HG03066 (cell line): Measurements from ENCODE around the gene RPRD1B.
"Not testable (repeated sequence)": the region's sequence is repeated elsewhere in the genome, so short reads cannot be mapped to it uniquely, and the experiment has no call there.

Experiments
- ATAC-seq: cut with Tn5 transposase; IDR thresholded peaks from one replicate; pipeline ENCODE4 v1.9.1; 2021; ENCODE audit warnings: low read depth; ENCODE audit not compliant: unreplicated experiment

RPRD1B gene

GRCh38 chr20:38000293-38000692, 33.3 kb upstream of the RPRD1B start:
- no peak for ATAC-seq

DNA sequence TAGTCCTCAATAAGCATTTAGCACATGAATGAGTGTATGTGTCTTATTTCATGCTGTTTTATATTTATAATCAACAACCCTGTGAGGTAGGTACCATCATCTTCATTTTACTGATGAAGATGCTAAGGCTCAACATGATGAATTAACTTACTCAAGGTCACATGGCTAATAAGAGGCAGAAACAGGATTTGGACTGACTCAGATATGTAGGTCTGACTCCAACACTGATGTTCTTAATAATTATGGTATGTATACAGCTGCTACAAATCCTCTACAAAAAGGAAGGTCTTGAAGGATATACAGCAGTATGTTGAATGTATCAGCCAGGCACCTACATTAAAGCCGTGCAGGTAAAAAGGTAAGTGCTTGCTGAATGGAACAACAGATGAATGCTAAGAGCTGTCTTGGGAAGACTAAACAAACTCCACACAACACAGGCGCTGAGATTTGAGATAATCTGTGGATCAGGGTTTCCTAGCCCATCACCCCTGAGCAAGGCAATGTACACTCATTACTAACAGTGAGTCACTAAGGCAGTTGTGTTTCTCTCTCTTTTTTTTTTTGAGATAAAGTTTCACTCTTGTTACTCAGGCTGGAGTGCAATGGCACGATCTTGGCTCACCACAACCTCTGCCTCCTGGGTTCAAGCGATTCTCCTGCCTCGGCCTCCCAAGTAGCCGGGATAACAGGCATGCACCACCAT, 32.2 kb upstream of the RPRD1B start:
- no peak for ATAC-seq

DNA sequence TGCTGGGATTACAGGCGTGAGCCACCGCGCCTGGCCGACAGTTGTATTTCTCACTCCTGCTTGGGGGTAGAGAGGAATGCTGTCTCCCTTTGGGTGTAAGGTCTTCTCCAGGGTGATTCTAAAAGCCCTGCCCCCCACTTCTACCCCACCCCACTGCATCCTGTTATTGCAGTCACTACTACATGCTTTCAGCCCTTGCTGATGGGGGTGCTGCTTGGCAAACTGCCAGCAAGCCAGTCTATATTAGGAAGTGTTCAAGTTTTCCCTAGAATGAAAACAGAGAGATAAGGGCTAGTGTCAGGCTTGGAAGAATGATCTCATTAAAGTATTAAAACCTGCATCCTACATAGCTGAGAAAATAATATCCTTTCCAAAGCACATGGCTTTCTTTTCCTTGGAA, 31.6 kb upstream of the RPRD1B start:
- ATAC-seq = no peak

DNA sequence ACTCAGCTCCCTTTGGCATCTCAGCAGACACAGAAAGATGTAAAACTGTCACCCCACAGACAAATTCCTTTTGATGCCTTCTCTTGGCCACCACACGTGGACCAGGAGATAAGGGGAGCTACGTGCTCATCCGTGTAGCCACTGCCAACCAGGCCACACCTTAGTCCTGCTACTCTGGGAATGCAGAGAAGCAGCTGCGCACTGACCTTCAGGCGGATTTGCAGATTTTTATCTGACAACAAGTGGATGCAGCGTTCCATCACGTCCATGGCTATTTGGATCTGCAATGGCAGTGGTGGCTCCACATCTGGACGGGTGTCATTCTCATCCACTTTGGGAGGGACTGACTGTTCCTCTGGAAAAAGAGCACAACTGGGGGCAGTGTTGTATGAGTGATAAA, 31.1 kb upstream of the RPRD1B start:
- no peak for ATAC-seq

GRCh38 chr20:38004416-38004815, 29.1 kb upstream of the RPRD1B start:
- ATAC-seq = no peak

DNA sequence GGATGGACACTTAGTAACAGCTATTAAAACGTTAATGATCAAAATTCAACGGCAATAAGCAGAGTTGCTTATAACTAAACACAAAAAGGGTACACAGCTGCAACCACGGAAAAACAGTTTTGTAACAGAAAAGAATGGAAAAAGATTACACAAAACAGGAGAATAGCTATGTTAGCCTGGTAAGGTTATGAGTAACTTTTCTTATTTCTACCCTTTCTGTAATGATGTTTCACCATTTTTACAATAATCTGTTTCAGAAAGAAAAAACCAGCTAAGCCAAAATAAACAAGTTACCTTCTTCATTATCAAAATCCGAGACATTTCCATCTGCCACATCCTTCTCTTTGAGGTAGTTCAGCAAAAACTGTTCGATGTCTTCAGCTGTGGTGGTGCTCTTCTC, 27.6 kb upstream of the RPRD1B start:
- no peak for ATAC-seq

- ATAC-seq = no peak
Measured at GRCh38 chr20:38007526-38007925, 26.0 kb upstream of the RPRD1B start.

GRCh38 chr20:38008233-38008944, 25.2 kb upstream of the RPRD1B start:
- no peak for ATAC-seq

GRCh38 chr20:38009416-38009815, 24.1 kb upstream of the RPRD1B start:
- ATAC-seq = not testable (repeated sequence)

- no peak for ATAC-seq
Measured at GRCh38 chr20:38011696-38012095, 21.9 kb upstream of the RPRD1B start.

- no peak for ATAC-seq
Measured at GRCh38 chr20:38012332-38012731, 21.2 kb upstream of the RPRD1B start.

- ATAC-seq = no peak
Measured at GRCh38 chr20:38013887-38014286, 19.7 kb upstream of the RPRD1B start.

DNA sequence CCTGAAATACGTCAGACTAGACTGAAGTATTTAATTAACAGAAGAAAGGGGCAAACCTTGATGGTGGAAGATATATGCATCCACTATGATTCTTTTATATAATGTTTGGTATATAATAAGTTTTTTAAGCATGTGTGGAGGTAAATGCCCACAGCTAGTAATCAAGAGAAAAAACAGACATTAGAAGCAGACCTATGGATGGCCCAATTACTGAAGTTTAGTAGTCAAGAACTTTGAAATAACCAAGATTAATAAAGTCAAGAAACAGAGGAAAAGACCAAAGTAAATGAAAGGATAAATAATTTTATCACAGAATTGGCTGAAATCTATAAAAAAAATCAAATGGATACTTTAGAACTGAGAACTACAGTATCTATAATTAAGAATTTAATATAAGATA, 15.6 kb upstream of the RPRD1B start:
- no peak for ATAC-seq

DNA sequence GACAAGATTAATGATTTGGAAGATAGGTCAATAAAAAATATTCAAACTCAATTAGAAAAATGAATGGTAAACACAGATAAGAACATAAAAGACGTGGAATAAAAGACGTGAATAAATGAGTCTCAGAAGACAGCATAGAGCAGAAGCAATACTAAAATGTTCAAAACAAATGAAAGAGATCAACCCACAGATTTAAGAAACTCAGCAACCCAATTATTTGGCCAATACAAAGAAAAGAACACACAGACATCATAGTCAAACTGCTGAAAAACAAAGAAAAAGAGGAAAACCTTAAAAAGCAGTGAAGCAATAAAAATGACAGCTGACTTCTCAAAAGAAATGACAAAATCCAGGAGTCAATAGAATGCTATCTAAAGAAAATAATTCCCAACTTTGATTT, 15.2 kb upstream of the RPRD1B start:
- no peak for ATAC-seq

DNA sequence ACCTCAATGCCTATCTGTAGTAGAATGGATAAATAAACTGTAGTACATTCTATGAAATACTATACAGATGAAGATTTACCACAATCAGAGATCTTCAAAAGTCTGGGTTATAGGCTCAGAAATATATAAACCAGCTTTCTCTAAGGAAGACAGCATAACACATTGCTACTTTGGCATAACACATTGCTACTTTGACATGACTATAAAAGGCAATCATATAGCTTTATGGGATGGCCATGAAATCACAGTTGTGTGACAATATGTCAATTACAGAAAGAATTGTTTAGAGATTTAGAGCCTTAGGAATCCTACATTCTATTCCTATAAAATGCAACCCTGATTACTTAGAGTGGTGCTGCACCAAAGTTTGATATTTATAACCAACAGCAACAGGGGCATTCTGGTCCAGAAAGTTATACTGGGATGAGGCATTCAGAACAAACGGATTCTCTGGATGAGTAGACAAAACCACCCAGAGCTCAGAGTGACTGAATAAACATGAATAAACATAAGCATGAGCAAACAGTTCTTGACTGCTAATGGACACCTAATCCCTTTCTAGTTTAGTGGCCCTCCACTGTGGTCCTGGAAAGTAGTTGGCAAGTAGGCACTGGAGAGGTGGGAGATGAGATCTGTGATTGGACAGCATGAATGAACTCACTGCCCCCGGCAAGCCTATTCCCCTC, 12.3 kb upstream of the RPRD1B start:
- ATAC-seq = no peak

DNA sequence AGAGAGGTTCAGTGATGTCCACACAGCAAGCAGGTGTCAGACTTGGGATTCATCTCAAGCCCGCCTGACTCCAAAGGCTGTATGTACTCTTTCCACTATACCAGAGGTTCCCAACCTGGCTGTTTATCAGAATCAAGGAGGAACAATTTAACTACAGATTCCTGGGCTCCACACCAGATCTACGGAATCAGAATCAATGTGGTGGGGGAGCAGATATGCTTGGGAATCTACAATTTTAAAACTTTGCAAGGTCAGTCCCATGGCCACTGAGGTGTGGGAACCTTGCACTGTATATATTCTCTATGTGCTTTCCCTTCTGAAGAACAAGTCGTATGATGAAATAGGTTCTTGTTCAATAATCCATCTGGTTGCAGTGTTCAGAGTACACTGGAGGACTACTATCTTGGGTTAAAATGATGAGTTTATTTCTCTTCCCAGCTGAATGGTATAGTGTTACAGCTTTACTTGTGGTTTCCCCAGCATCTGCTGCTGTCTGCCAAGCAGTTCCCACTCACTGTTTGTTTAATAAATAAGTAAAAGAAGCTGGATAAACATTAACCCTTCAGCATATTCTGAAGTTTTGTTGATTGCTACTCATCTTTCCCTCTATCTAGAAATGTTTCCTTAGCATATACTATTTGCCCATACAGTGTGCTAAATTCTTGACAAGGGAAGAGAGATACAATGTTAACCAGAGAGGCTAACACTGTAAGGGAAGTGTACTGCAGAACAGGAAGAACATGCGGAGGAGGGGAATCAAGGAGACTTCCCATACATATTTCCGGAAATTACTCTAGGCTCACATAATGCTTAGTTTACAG, 10.2 kb upstream of the RPRD1B start:
- no peak for ATAC-seq

- no peak for ATAC-seq
Measured at GRCh38 chr20:38024496-38024895, 9.1 kb upstream of the RPRD1B start.

DNA sequence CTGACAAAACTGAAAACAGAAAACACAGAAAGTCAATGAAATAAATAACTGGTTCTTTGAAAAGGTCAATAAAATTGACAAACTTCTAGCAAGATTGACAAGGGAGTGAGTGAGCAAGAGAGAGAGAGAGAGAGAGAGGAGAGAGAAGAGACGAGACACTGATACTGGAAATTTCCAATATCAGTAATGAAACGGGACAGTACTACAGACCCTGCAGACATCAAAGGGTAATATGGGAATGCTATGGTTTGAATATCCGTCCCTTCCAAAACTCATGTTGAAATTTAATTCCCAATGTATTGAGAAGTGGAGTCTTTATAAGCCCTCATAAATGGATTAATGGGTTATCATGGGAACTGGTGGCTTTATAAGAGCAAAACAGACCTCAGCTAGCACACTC, 4.1 kb upstream of the RPRD1B start:
- ATAC-seq = no peak

DNA sequence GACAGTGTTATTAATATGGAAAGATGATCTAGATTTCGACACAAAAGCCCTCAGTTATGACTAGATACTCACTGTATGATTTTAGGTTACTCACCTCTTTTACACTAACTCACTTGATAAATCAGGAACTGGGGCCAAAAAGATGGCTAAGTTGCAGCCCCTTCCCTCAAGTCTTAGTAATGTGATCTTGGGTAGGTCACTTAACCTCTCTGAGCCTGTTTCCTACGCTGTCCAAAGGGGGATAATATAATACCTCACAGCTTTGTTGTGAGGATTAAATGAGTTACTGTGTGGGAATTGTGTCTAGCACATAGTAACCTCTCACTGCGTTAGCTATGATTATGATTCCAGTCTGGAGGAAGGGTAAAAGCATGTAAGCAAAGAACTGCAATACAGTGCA, 1.6 kb upstream of the RPRD1B start:
- no peak for ATAC-seq

GRCh38 chr20:38032585-38033329, 789 bp upstream of the RPRD1B start:
- peak; percentile 53 for ATAC-seq
